Cardiac muscle cell (in vitro differentiated cells and primary cell): ENCODE measurements around the gene CDK12. TPM values are rescaled to one million over a fixed set of nuclear protein-coding genes. Genes with fewer than 3 reads are reported as not detected.

Source experiments
- DNase-seq, 2 donors: peaks; one replicate each; pipeline versions ENCODE4 v3.0.0 to v3.0.0-alpha.2; 2010 to 2017; ENCODE audit warnings: low read depth in 1 of 2, low spot score in 1 of 2
- H3K27ac ChIP-seq: fragments of 200-600 bp; sonication (generic); 2 replicates; pipeline ENCODE4 v1.5.1; 2016
- H3K27me3 ChIP-seq: fragments of 200-600 bp; sonication (generic); 2 replicates; pipeline ENCODE4 v1.6.0; 2016; ENCODE audit warnings: control low read depth
- H3K36me3 ChIP-seq: fragments of 200-600 bp; sonication (generic); 2 replicates; pipeline ENCODE4 v1.5.1; 2016; ENCODE audit warnings: control low read depth
- H3K4me1 ChIP-seq: fragments of 200-600 bp; sonication (generic); 2 replicates; pipeline ENCODE4 v1.8.1; 2017; ENCODE audit warnings: low read depth, mild to moderate bottlenecking, mixed run types
- H3K4me3 ChIP-seq: fragments of 200-600 bp; sonication (generic); 2 replicates; pipeline ENCODE4 v1.5.1; 2016; ENCODE audit warnings: mild to moderate bottlenecking
- H3K9me3 ChIP-seq: fragments of 200-600 bp; sonication (generic); 2 replicates; pipeline ENCODE4 v1.5.1; 2017; ENCODE audit warnings: low read depth, mild to moderate bottlenecking, control low read depth
- CTCF ChIP-seq: IDR thresholded peaks from 2 replicates; pipeline ENCODE4 v1.5.1; 2012; ENCODE audit warnings: low read depth, mild to moderate bottlenecking, low read length
- polyA plus RNA-seq: library from polyadenylated mRNA; unstranded; fragments of >200 nt; fragmentation: Nextera tagmentation; extraction: Ambion mirVana; gene quantifications from 2 replicates; pipeline ENCODE4 v1.2.1, GENCODE V29; 2016
- total RNA-seq: library from RNA; depleted of rRNA; stranded (reverse); fragments of >200 nt; gene quantifications from 2 replicates; pipeline ENCODE4 v1.2.3, GENCODE V29; 2016

Gene CDK12
- total and polyA plus RNA-seq, 2 experiments from 2014 or later = 10.9 to 47.1 TPM

- no peak for TF ChIP-seq CTCF
- Histone ChIP-seq H3K4me3 (no peak overlapping the region), H3K27ac (no peak overlapping the region), H3K4me1 (no peaks in the 10 kb centered on the region), H3K36me3 (peaks cover 24% of the 10 kb centered on the region), H3K27me3 (no peaks in the 10 kb centered on the region), H3K9me3 (no peaks in the 10 kb centered on the region)
- no peak for DNase-seq
These were observed 95.1 kb downstream of the CDK12 start for GRCh38 chr17:39556423-39556822.

- no peak overlapping the region for H3K27ac ChIP-seq
- TF ChIP-seq CTCF = no peak
- H3K9me3 ChIP-seq = no peaks in the 10 kb centered on the region
- H3K27me3 ChIP-seq = no peaks in the 10 kb centered on the region
- H3K4me1 ChIP-seq = no peaks in the 10 kb centered on the region
- peaks cover 12% of the 10 kb centered on the region for H3K36me3 ChIP-seq
- H3K4me3 ChIP-seq = no peak overlapping the region
- DNase-seq = no peak
These were observed 101.1 kb downstream of the CDK12 start for GRCh38 chr17:39562395-39562794.

GRCh38 chr17:39562976-39563375 lies 101.7 kb downstream of the CDK12 start:
- Histone ChIP-seq H3K4me1 (no peaks in the 10 kb centered on the region), H3K9me3 (no peaks in the 10 kb centered on the region), H3K27me3 (no peaks in the 10 kb centered on the region), H3K4me3 (no peak overlapping the region), H3K36me3 (peaks cover 9% of the 10 kb centered on the region), H3K27ac (no peak overlapping the region)
- peak in 1 of 2 donors; percentile 46 for DNase-seq
- no peak for TF ChIP-seq CTCF

DNA sequence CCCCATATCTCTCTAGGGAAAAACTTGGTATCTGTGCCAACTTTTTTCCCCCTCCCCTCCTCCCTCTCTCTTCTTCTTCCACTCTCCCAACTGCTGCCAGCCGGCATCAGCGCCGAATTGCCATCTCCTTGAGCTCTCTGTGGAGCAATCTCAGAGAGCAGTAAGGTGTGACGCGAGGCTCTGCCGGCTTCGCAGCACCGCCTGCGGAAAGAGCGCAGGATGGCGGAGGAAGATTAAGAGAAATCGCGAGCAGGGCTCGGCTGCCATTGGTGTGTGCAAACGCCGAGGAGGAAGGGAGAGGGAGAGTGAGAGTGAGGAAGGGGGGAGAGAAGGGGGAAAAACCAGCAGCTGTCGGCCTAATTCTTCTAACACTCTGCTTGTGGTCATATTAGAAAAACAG lies 102.2 kb downstream of the CDK12 start:
- no peaks in the 10 kb centered on the region for H3K27me3 ChIP-seq
- H3K36me3 ChIP-seq = peaks cover 7% of the 10 kb centered on the region
- H3K9me3 ChIP-seq = no peaks in the 10 kb centered on the region
- H3K27ac ChIP-seq = no peak overlapping the region
- H3K4me1 ChIP-seq = no peaks in the 10 kb centered on the region
- H3K4me3 ChIP-seq = no peak overlapping the region
- DNase-seq = peak in 1 of 2 donors; percentile 64
- no peak for TF ChIP-seq CTCF

- Histone ChIP-seq H3K4me3 (no peak overlapping the region), H3K4me1 (no peaks in the 10 kb centered on the region), H3K27me3 (no peaks in the 10 kb centered on the region), H3K9me3 (no peaks in the 10 kb centered on the region), H3K27ac (no peak overlapping the region), H3K36me3 (peaks cover 2% of the 10 kb centered on the region)
- peak in 1 of 2 donors; percentile 28 for DNase-seq
- TF ChIP-seq CTCF = no peak
These were observed 103.0 kb downstream of the CDK12 start for GRCh38 chr17:39564211-39564848.
